ENCODE data around the gene KLHL33.

DNA sequence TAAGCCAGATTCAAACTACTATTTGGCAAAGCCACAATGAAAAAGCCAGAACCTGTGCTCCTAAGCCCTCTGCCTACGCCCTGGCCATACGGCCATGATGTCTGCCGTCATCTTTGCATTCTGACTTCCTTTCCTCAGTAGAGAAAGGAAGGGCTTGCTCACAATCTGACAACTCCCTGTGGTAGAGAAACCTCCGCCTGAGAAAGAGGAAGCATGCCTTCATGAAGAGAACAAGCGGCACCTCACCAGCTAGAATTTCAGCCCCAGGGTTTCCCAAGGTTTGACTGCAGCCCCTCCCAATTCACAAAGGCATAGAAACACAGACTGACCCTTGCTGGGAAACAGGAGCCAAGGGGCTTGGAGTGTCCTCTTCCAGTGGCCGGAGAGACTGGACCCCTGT is 48.4 kb downstream of the KLHL33 start:
- TF ChIP-seq EZH2 (optimal IDR thresholded peaks at IDR 0.05; ENCODE audit: low read depth, low read length), result no peak
- TF ChIP-seq, protein P1, sequence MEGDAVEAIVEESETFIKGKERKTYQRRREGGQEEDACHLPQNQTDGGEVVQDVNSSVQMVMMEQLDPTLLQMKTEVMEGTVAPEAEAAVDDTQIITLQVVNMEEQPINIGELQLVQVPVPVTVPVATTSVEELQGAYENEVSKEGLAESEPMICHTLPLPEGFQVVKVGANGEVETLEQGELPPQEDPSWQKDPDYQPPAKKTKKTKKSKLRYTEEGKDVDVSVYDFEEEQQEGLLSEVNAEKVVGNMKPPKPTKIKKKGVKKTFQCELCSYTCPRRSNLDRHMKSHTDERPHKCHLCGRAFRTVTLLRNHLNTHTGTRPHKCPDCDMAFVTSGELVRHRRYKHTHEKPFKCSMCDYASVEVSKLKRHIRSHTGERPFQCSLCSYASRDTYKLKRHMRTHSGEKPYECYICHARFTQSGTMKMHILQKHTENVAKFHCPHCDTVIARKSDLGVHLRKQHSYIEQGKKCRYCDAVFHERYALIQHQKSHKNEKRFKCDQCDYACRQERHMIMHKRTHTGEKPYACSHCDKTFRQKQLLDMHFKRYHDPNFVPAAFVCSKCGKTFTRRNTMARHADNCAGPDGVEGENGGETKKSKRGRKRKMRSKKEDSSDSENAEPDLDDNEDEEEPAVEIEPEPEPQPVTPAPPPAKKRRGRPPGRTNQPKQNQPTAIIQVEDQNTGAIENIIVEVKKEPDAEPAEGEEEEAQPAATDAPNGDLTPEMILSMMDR (IDR thresholded peaks at IDR 0.05; ENCODE audit: low read length), result no peak

Data from MM.1S (cell line).